Adrenal gland (tissue), 12 donors: Measurements from ENCODE around the gene MAD1L1. TPM values are rescaled to one million over a fixed set of nuclear protein-coding genes. Genes with fewer than 3 reads are reported as not detected.
A peak's percentile ranks its signal among the peaks of the same experiment; 100 is the strongest.

Experiments used
- DNase-seq, 7 donors: peaks; one replicate each; pipeline ENCODE4 v3.0.0-alpha.2; 2019 to 2020
- H3K27ac ChIP-seq, 5 donors: fragments of 200-600 bp; sonication (generic) in 4 of 5; 1 replicate in 3 of 5; 2 replicates in 2 of 5; pipeline versions ENCODE4 v1.5.1 to v1.8.0; 2016 to 2020; ENCODE audit warnings: mild to moderate bottlenecking in 1 of 5
- H3K27me3 ChIP-seq: fragments of 200-600 bp; 2 replicates; pipeline ENCODE4 v1.8.0; 2021
- H3K36me3 ChIP-seq, 2 donors: fragments of 200-600 bp; replicated peaks in 1 of 2; 1 replicate in 1 of 2; 2 replicates in 1 of 2; pipeline versions ENCODE4 v1.5.1 to v1.8.0; 2018 to 2022
- H3K4me1 ChIP-seq, 2 donors: fragments of 200-600 bp; replicated peaks in 1 of 2; 1 replicate in 1 of 2; 2 replicates in 1 of 2; pipeline versions ENCODE4 v1.5.1 to v1.8.0; 2018 to 2021
- H3K4me3 ChIP-seq, 4 donors: fragments of 200-600 bp; sonication (generic) in 3 of 4; one replicate each; pipeline ENCODE4 v1.5.1; 2016 to 2018
- H3K9me3 ChIP-seq, 3 donors: fragments of 200-600 bp; sonication (generic) in 1 of 3; replicated peaks in 1 of 3; 1 replicate in 2 of 3; 2 replicates in 1 of 3; pipeline versions ENCODE4 v1.5.1 to v1.8.0; 2016 to 2021
- CTCF ChIP-seq, 6 experiments: fragments of 450-650 bp in 4 of 6; fragments of 200-600 bp in 2 of 6; sonication (generic) in 1 of 6; IDR thresholded peaks; 1 replicate in 5 of 6; 2 replicates in 1 of 6; pipeline versions ENCODE4 v1.5.1 to v1.8.0; 2016 to 2021; ENCODE audit warnings: antibody characterized with exemption in 6 of 6, mild to moderate bottlenecking in 2 of 6, moderate library complexity in 1 of 6
- POLR2A ChIP-seq, 2 donors: fragments of 450-650 bp; IDR thresholded peaks; one replicate each; pipeline ENCODE4 v1.6.1; 2017; ENCODE audit warnings: antibody characterized with exemption in 2 of 2, mild to moderate bottlenecking in 2 of 2, moderate library complexity in 1 of 2
- WGBS, 4 donors: extraction: QIAGEN DNeasy Blood & Tissue Kit in 2 of 4; methylation state at CpG; one replicate each; pipeline versions ENCODE4 v1.1.5 to v1.1.7; 2013 to 2017; 5-methylcytosine and 5-hydroxymethylcytosine counted together
- intact Hi-C, 2 donors: fragments of 100-400 bp; cut with DNase I; formaldehyde crosslinking; loops; one replicate each; pipeline versions ENCODE4 v1.14.1 to v1.15.0; 2022 to 2023
- polyA plus RNA-seq, 3 donors: library from polyadenylated mRNA; stranded (reverse); fragments of 200-250 nt in 2 of 3; fragments of 350-450 nt in 1 of 3; fragmentation: Illumina TruSeq in 1 of 3; extraction: RNeasy Lipid Tissue Mini Kit (QIAGEN cat#74804) in 1 of 3; gene quantifications; one replicate each; pipeline ENCODE4 v1.2.3, GENCODE V29; 2013 to 2014
- total RNA-seq, 9 donors: library from RNA; depleted of rRNA in 4 of 9; stranded (reverse); fragments of >200 nt in 4 of 9; fragments of 120-200 nt in 1 of 9; fragmentation: NEBNext Ultra II Directional in 1 of 9; extraction: Animal tissue kit (Norgen Biotek cat#: 25700) in 1 of 9; gene quantifications; one replicate each; pipeline versions ENCODE4 v1.1.0 to v1.2.4, GENCODE V29; 2013 to 2023
- donor health status: healthy with polysubstance abuse.
- donor health status: Bipolar disorder and iron deficiency.
- donor health status: DM: yes; HTN: yes; CAD: no.
- donor health status: DM: no; HTN: no; CAD: no.
- donor health status: DM: no; HTN: no; CAD: no.
- donor health status: DM: yes; HTN: yes; CAD: no.

MAD1L1 gene
- total and polyA plus RNA-seq, 12 donors: 6.7 to 87.7 (median 28.9) TPM

- Histone ChIP-seq H3K9me3 (no peaks in the 10 kb centered on the region), H3K27ac (no peak overlapping the region), H3K27me3 (no peaks in the 10 kb centered on the region), H3K36me3 (no peaks in the 10 kb centered on the region), H3K4me1 (no peaks in the 10 kb centered on the region), H3K4me3 (no peak overlapping the region)
- TF ChIP-seq CTCF (IDR thresholded peaks at IDR 0.05): no peak
- TF ChIP-seq POLR2A (IDR thresholded peaks at IDR 0.05): no peak
- 79 to 89% (median 84%) methylated on average over 16 to 45 of the region's 45 CpGs for WGBS, 4 donors
- peak in 2 of 7 donors; percentile 3 to 4 for DNase-seq
- intact Hi-C loops: no loop called here
Observed at GRCh38 chr7:1856161-1856887, 376.4 kb downstream of the MAD1L1 start.

- H3K36me3 ChIP-seq: no peaks in the 10 kb centered on the region
Observed at GRCh38 chr7:1855725-1856160, 377.0 kb downstream of the MAD1L1 start.

GRCh38 chr7:1854866-1855724 lies 377.6 kb downstream of the MAD1L1 start:
- Histone ChIP-seq H3K36me3 (no peaks in the 10 kb centered on the region), H3K4me1 (no peaks in the 10 kb centered on the region), H3K9me3 (no peaks in the 10 kb centered on the region), H3K27me3 (no peaks in the 10 kb centered on the region), H3K27ac (no peak overlapping the region), H3K4me3 (no peak overlapping the region)
- intact Hi-C loops: no loop called here
- peak in 2 of 7 donors; percentile 5 to 7 for DNase-seq
- 89 to 96% (median 95%) methylated on average over 39 to 41 of the region's 41 CpGs for WGBS, 4 donors
- TF ChIP-seq CTCF (IDR thresholded peaks at IDR 0.05): no peak
- no peak for TF ChIP-seq POLR2A (IDR thresholded peaks at IDR 0.05)

More at GRCh38 chr7:1855725-1856160, 377.0 kb downstream of the MAD1L1 start:
- no peak overlapping the region for H3K27ac ChIP-seq
- H3K4me1 ChIP-seq: no peaks in the 10 kb centered on the region
- no peak for TF ChIP-seq POLR2A (IDR thresholded peaks at IDR 0.05)
- no peak for TF ChIP-seq CTCF (IDR thresholded peaks at IDR 0.05)
- 88 to 93% (median 92%) methylated on average over 6 to 14 of the region's 14 CpGs for WGBS, 4 donors
- no peak overlapping the region for H3K4me3 ChIP-seq
- peak in 2 of 7 donors; percentile 3 to 5 for DNase-seq
- intact Hi-C loops: no loop called here
- H3K9me3 ChIP-seq: no peaks in the 10 kb centered on the region
- H3K27me3 ChIP-seq: no peaks in the 10 kb centered on the region
